HepG2 (cell line): ENCODE results near the gene TFRC. TPM values are rescaled to one million over a fixed set of nuclear protein-coding genes. Genes with fewer than 3 reads are reported as not detected.

ENCODE experiments used
- ATAC-seq: fragments of 200-7000 bp; cut with Tn5 transposase; 3 replicates; pipeline ENCODE4 v1.9.1; 2020; ENCODE audit warnings: mild to moderate bottlenecking, moderate library complexity
- BruUV-seq: library from RNA; stranded (reverse); fragments of 400-500 nt; replicated peaks from 2 replicates; lab custom pipeline; 2021; lab: Mats Ljungman, UMichigan
- CTCF ChIA-PET: fragments of 300-600 bp; formaldehyde crosslinking; extraction: SDS; loops from one replicate; lab custom pipeline; 2021; ENCODE audit warnings: low total read pairs, inconsistent platforms, low intra/inter-chr PET ratio; lab: Yijun Ruan, JAX
- POLR2A ChIA-PET: fragments of 350-600 bp; sonication (Branson Sonifier 250); formaldehyde crosslinking; loops from one replicate; lab custom pipeline; 2020; ENCODE audit warnings: antibody characterized with exemption, inconsistent platforms; lab: Yijun Ruan, JAX
- DNase-seq: peaks from one replicate; pipeline ENCODE4 v3.0.0-alpha.2; 2015; ENCODE audit warnings: low spot score
- FAIRE-seq: peaks from 3 replicates; lab custom pipeline; 2011; peaks lifted over from hg19 to GRCh38; lab: Jason Lieb, UNC
- H2AFZ ChIP-seq: one replicate; pipeline ENCODE4 v1.6.1; 2011; ENCODE audit warnings: low read length, inconsistent platforms
- H3K27ac ChIP-seq: fragments of 300-600 bp; 3 replicates; pipeline ENCODE4 v1.8.0; 2011; ENCODE audit warnings: mixed run types, mild to moderate bottlenecking, mixed read lengths, low read length, inconsistent platforms; ENCODE audit not compliant: insufficient read depth; ENCODE audit errors: extremely low read length
- H3K27me3 ChIP-seq, 2 experiments: fragments of 200-600 bp in 1 of 2; 2 replicates in 1 of 2; 3 replicates in 1 of 2; pipeline versions ENCODE4 v1.6.0 to v1.8.0; 2011; ENCODE audit warnings: low read length in 2 of 2, mild to moderate bottlenecking in 2 of 2, moderate library complexity in 2 of 2, inconsistent platforms in 1 of 2; ENCODE audit not compliant: insufficient read depth in 2 of 2, control insufficient read depth in 1 of 2
- H3K36me3 ChIP-seq, 2 experiments: fragments of 200-600 bp in 1 of 2; replicated peaks in 1 of 2; 2 replicates in 1 of 2; 3 replicates in 1 of 2; pipeline versions ENCODE4 v1.5.1 to v1.8.0; 2011; ENCODE audit warnings: low read length in 2 of 2, inconsistent platforms in 1 of 2; ENCODE audit not compliant: insufficient read depth in 2 of 2, control insufficient read depth in 1 of 2
- H3K4me1 ChIP-seq: 2 replicates; pipeline ENCODE4 v1.5.1; 2012; ENCODE audit warnings: low read length, inconsistent platforms; ENCODE audit not compliant: insufficient read depth
- H3K4me2 ChIP-seq: 2 replicates; pipeline ENCODE4 v1.6.0; 2011; ENCODE audit warnings: low read depth, low read length, inconsistent platforms
- H3K4me3 ChIP-seq, 3 experiments: fragments of 200-600 bp in 1 of 3; sonication (generic), shearing (Covaris generic) in 1 of 3; replicated peaks in 1 of 3; 2 replicates each; pipeline ENCODE4 v1.5.1; 2011 to 2016; ENCODE audit warnings: low read length in 3 of 3, inconsistent platforms in 2 of 3, low read depth in 2 of 3, mild to moderate bottlenecking in 2 of 3, control low read depth in 1 of 3, mixed read lengths in 1 of 3; ENCODE audit not compliant: insufficient read depth in 1 of 3
- H3K79me2 ChIP-seq: one replicate; pipeline ENCODE4 v1.6.1; 2011; ENCODE audit warnings: low read length, inconsistent platforms; ENCODE audit not compliant: insufficient read depth
- H3K9ac ChIP-seq: 2 replicates; pipeline ENCODE4 v1.6.0; 2011; ENCODE audit warnings: mild to moderate bottlenecking, low read depth, low read length, inconsistent platforms; ENCODE audit not compliant: insufficient read depth
- H3K9me3 ChIP-seq: 2 replicates; pipeline ENCODE4 v1.5.1; 2012; ENCODE audit warnings: mild to moderate bottlenecking, low read length
- H4K20me1 ChIP-seq: 2 replicates; pipeline ENCODE4 v1.6.0; 2011; ENCODE audit warnings: inconsistent platforms, mild to moderate bottlenecking, low read length, moderate library complexity; ENCODE audit not compliant: insufficient read depth
- ARID5B ChIP-seq: IDR thresholded peaks from 2 replicates; pipeline ENCODE4 v1.4.0; 2020; ENCODE audit warnings: mild to moderate bottlenecking, missing genetic modification reagents
- CCAR2 ChIP-seq: fragments of 200-400 bp; formaldehyde crosslinking; optimal IDR thresholded peaks from 2 replicates; pipeline ENCODE3; 2018; ENCODE audit warnings: low read depth, mild to moderate bottlenecking, low read length, moderate library complexity
- GABPB1 ChIP-seq: IDR thresholded peaks from 2 replicates; pipeline ENCODE4 v1.6.1; 2016; ENCODE audit warnings: mild to moderate bottlenecking, missing genetic modification reagents, moderate library complexity, missing compliant biosample characterization
- SAFB2 ChIP-seq: sonication (generic); formaldehyde crosslinking; IDR thresholded peaks from 2 replicates; pipeline ENCODE4 v1.5.1; 2020; ENCODE audit warnings: missing genetic modification reagents, low read depth, mild to moderate bottlenecking, borderline replicate concordance
- SP5 ChIP-seq: IDR thresholded peaks from 2 replicates; pipeline ENCODE4 v1.6.1; 2016; ENCODE audit warnings: low read depth, borderline replicate concordance
- ZNF382 ChIP-seq: sonication (generic); formaldehyde crosslinking; IDR thresholded peaks from 2 replicates; pipeline ENCODE4 v1.5.0; 2020; ENCODE audit warnings: missing genetic modification reagents, mild to moderate bottlenecking, borderline replicate concordance
- ZNF75D ChIP-seq: sonication (generic); formaldehyde crosslinking; IDR thresholded peaks from 2 replicates; pipeline ENCODE4 v1.8.1; 2023; ENCODE audit warnings: missing genetic modification reagents, mild to moderate bottlenecking, borderline replicate concordance
- WGBS: methylation state at CpG from one replicate; pipeline ENCODE4 v1.1.6; 2017; ENCODE audit warnings: low lambda C conversion rate; 5-methylcytosine and 5-hydroxymethylcytosine counted together
- in situ Hi-C: cut with HindIII; loops from 2 replicates; pipeline ENCODE4 v1.10.0; 2017; ENCODE audit warnings: low pct_unique_long_range_greater_than_20kb; ENCODE audit not compliant: extremely low pct_ligation_motif_present
- intact Hi-C: fragments of 100-400 bp; cut with micrococcal nuclease; formaldehyde crosslinking; loops from one replicate; pipeline ENCODE4 v1.10.0; 2022; ENCODE audit not compliant: unreplicated experiment
- polyA plus RNA-seq, 8 experiments: library from polyadenylated mRNA; depleted of rRNA in 3 of 8; stranded (reverse) in 7 of 8; unstranded in 1 of 8; fragments of >200 nt; fragmentation: Illumina TruSeq in 4 of 8; extraction: Trizol in 4 of 8; gene quantifications; 2 replicates each; pipeline versions ENCODE4 v1.2.1 to v1.2.3, GENCODE V29; 2011 to 2016; ENCODE audit warnings: low read depth in 4 of 8, missing spikeins in 1 of 8, mixed read lengths in 1 of 8; ENCODE audit not compliant: insufficient read depth in 1 of 8
- total RNA-seq, 5 experiments: library from RNA; depleted of rRNA; stranded (reverse); fragments of >200 nt; fragmentation: Illumina TruSeq; extraction: Trizol; gene quantifications; 2 replicates each; pipeline ENCODE4 v1.2.3, GENCODE V29; 2016; ENCODE audit warnings: low read depth in 1 of 5

TFRC gene
- total and polyA plus RNA-seq, 2 of the 13 experiments (the other 11 are each of a cell fraction or from before 2014, with no cell fraction given), result 188 to 274 TPM

- Histone ChIP-seq H3K4me1 (no peaks in the 10 kb centered on the region), H3K4me3 (no peak overlapping the region), H4K20me1 (no peaks in the 10 kb centered on the region), H3K79me2 (no peaks in the 10 kb centered on the region), H2AFZ (no peak overlapping the region), H3K9ac (no peak overlapping the region), H3K36me3 (no peaks in the 10 kb centered on the region), H3K27ac (no peak overlapping the region), H3K9me3 (no peaks in the 10 kb centered on the region), H3K27me3 (peaks cover 0 to 20% of the 10 kb centered on the region in 2 experiments; a peak in 3 of 5 replicates), H3K4me2 (no peak overlapping the region)
- FAIRE-seq (no peak), ATAC-seq (no peak), DNase-seq (no peak)
- CTCF ChIA-PET, result no interaction called here
- in situ Hi-C loops, result no loop called here
- 73% methylated on average over 1 of the region's 1 CpG for WGBS
- BruUV-seq, result no TSS peak
- intact Hi-C loops, result no loop called here
- TF ChIP-seq ARID5B (CRISPR knock-in tag) (no peak), CCAR2 (no peak), GABPB1 (no peak), ZNF382 (CRISPR knock-in tag) (no peak), SAFB2 (CRISPR knock-in tag) (no peak), ZNF75D (no peak), SP5 (CRISPR knock-in tag) (no peak)
- POLR2A ChIA-PET, result no interaction called here
Measured at GRCh38 chr3:196016059-196016458, 65.8 kb downstream of the TFRC start.
